HG03354 (cell line): Measurements from ENCODE around the gene MRPL42.

Experiments
- ATAC-seq: cut with Tn5 transposase; IDR thresholded peaks from one replicate; pipeline ENCODE4 v1.9.1; 2021; ENCODE audit warnings: mild to moderate bottlenecking; ENCODE audit not compliant: unreplicated experiment, poor library complexity, severe bottlenecking

MRPL42 gene

GRCh38 chr12:93442411-93443340 lies 24.6 kb upstream of the MRPL42 start:
- ATAC-seq = no peak

GRCh38 chr12:93443576-93443975 lies 23.7 kb upstream of the MRPL42 start:
- ATAC-seq = no peak

- ATAC-seq = no peak
Measured at GRCh38 chr12:93447555-93448290, 19.6 kb upstream of the MRPL42 start.

DNA sequence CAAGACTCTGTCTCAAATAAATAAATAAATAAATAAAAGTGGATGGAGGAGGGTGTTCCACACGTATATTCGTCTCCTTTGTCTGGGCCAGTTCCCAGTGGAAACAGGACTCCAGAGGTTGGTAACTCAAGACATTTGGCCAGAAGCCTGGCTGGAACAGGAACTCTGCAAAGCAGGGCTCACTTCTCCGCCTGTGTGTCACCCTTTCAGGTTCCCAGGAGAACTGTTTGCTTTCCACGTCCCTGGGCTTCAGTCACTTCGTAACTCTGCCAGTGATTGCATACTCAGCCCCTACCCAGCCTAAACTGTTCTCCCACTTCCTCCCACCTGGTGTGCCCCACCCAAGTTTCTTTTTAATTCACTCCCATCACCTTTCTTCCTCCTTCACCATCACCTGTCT lies 18.5 kb upstream of the MRPL42 start:
- ATAC-seq = peak; percentile 27

GRCh38 chr12:93449277-93449676 lies 18.0 kb upstream of the MRPL42 start:
- ATAC-seq = peak; percentile 96

DNA sequence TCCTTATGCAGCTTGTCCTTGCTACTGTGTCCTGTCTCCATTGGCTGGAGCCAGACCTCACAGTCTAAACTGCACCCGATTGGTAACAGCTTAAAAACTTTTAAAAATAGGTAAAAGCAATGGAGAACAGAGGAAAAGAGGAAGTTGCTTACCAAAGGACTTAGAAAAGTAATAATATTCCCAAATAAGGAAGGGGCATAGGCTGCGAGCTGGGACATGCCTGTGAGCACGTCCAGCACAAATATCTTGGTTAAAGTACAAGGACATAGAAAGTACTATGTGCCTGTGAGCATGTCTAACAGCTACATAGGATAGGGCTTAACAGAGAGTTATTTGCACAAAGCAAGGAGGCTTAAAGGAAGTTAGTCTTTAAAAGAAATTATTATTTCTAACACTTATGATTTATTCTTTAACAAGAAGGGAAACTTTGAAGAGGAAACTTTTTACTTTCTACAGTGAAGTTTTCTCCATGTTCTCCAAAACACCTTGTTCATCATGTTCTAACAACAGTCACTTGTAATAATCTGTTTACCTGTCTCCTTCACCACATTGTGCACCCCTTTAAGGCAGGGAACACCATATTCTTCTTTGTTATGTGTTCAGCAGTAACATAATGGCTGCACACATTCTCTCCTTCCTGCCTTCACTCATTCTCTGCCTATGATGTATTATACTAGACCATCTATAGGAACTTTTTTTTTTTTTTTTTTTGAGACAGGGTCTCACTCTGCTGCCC lies 15.7 kb upstream of the MRPL42 start:
- ATAC-seq = no peak

DNA sequence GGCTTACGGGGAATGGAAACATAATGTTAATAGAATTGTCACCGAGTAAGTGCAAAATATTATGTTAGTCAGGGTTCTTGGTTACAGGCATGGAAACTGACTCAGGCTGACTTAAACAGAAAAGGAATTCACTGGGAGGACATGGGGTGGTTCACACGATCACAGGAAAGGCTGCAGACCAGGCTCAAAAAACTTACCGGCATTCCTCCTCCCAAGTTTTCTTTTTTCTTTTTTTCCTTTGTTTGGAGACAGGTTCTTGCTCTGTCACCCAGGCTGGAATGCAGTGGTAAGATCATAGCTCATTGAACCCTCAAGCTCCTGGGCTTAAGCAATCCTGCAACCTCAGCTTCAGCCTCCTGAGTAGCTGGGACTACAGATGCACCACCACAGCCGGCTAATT lies 13.7 kb upstream of the MRPL42 start:
- ATAC-seq = no peak

DNA sequence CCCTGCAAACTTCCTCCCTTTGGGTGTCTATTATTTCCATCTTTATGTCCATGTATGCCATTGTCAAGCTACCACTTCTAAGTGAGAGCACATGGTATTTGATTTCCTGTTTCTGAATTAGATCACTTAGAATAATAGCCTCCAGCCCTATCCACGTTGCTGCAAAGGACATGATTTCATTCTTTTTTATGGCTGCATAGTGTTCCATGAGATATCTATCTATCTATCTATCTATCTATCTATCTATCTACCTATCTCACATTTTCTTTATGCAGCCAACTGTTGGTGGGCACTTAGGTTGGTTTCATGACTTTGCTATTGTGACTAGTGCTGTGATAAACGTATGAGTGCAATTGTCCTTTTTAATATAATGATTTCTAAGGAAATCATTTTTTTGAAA lies 11.2 kb upstream of the MRPL42 start:
- ATAC-seq = no peak

DNA sequence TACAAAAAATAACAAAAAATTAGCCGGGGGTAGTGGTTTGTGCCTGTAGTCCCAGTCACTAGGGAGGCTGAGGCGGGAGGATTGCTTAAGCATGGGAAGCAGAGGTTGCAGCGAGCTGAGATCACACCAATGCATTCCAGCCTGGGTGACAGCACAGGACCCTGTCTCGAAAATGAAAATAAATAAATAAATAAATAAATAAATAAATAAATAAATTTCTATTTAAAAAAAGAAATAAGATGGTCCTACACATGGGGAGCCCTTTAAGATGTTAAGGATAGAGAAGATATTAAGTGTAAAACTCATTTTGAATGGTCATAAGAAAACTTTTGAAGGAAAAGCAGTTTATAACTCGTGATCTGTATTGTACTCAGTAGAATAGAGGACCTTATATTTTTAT lies 8.2 kb upstream of the MRPL42 start:
- ATAC-seq = no peak

GRCh38 chr12:93460003-93460402 lies 7.3 kb upstream of the MRPL42 start:
- no peak for ATAC-seq

- ATAC-seq = no peak
Measured at GRCh38 chr12:93460902-93461301, 6.4 kb upstream of the MRPL42 start.

- ATAC-seq = no peak
Measured at GRCh38 chr12:93461503-93461902, 5.8 kb upstream of the MRPL42 start.

- no peak for ATAC-seq
Measured at GRCh38 chr12:93465841-93466240, 1.5 kb upstream of the MRPL42 start.

GRCh38 chr12:93466625-93467350 lies 526 bp upstream of the MRPL42 start:
- ATAC-seq = no peak

DNA sequence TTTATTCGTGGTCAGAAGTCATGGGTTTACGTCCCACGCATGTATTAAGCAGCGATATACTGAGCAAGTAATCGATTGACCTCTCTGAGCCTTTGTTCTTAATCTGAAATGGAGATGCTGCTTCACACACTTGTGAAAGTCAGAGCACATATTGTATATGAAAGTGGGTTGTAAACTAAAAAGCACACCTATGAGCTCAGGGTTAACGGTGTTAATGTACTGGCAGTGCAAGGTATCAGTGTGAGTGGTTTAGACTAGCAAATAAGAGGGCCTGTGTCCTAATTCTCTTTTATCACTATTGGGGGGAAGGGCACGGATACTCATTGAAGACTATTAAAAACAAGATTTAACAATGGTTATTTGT lies 676 bp downstream of the MRPL42 start:
- ATAC-seq = peak; percentile 22

GRCh38 chr12:93469386-93469785 lies 2.1 kb downstream of the MRPL42 start:
- ATAC-seq = no peak

- no peak for ATAC-seq
Measured at GRCh38 chr12:93476555-93476954, 9.2 kb downstream of the MRPL42 start.

GRCh38 chr12:93482721-93483120 lies 15.4 kb downstream of the MRPL42 start:
- ATAC-seq = no peak

- no peak for ATAC-seq
Measured at GRCh38 chr12:93483151-93483807, 16.0 kb downstream of the MRPL42 start.
